OCI-LY7 (cell line): ENCODE measurements around the gene TRAF1. TPM values are rescaled to one million over a fixed set of nuclear protein-coding genes. Genes with fewer than 3 reads are reported as not detected.
A peak's percentile ranks its signal among the peaks of the same experiment; 100 is the strongest.

Source experiments
- BruUV-seq: library from RNA; stranded (reverse); fragments of 400-500 nt; replicated peaks from 2 replicates; lab custom pipeline; 2021; lab: Mats Ljungman, UMichigan
- CTCF ChIA-PET: fragments of 300-600 bp; sonication (Branson Sonifier 250); formaldehyde crosslinking; loops from one replicate; lab custom pipeline; 2022; ENCODE audit warnings: antibody characterized with exemption; ENCODE audit not compliant: unreplicated experiment; lab: Charles Lee
- POLR2A ChIA-PET: fragments of 300-600 bp; sonication (Branson Sonifier 250); formaldehyde crosslinking; loops from one replicate; lab custom pipeline; 2022; ENCODE audit warnings: antibody characterized with exemption; lab: Charles Lee
- DNase-seq: peaks from one replicate; pipeline ENCODE4 v3.0.0-alpha.2; 2015; ENCODE audit warnings: low spot score
- H2AFZ ChIP-seq: fragments of 200-600 bp; sonication (generic), shearing (Covaris generic); 2 replicates; pipeline ENCODE4 v1.6.1; 2014; ENCODE audit warnings: mild to moderate bottlenecking, antibody characterized with exemption, low read length, moderate library complexity
- H3K27ac ChIP-seq: fragments of 200-600 bp; sonication (generic); 2 replicates; pipeline ENCODE4 v1.5.1; 2014; ENCODE audit warnings: mixed run types, low read depth, mild to moderate bottlenecking, moderate library complexity, low read length, inconsistent platforms; ENCODE audit not compliant: poor library complexity, severe bottlenecking
- H3K36me3 ChIP-seq: fragments of 200-600 bp; sonication (generic); 2 replicates; pipeline ENCODE4 v1.6.1; 2014; ENCODE audit warnings: mild to moderate bottlenecking, antibody characterized with exemption, low read length, moderate library complexity, mixed read lengths; ENCODE audit not compliant: insufficient read depth
- H3K4me1 ChIP-seq: fragments of 200-600 bp; sonication (generic); 2 replicates; pipeline ENCODE4 v1.5.1; 2014; ENCODE audit warnings: mild to moderate bottlenecking, low read length; ENCODE audit not compliant: insufficient read depth, poor library complexity, severe bottlenecking
- H3K4me2 ChIP-seq: fragments of 200-600 bp; sonication (generic); 2 replicates; pipeline ENCODE4 v1.6.1; 2014; ENCODE audit warnings: mild to moderate bottlenecking, low read length
- H3K4me3 ChIP-seq: fragments of 200-600 bp; sonication (generic); 2 replicates; pipeline ENCODE4 v1.5.1; 2014; ENCODE audit warnings: mild to moderate bottlenecking, low read depth, low read length; ENCODE audit not compliant: poor library complexity, severe bottlenecking
- H3K79me2 ChIP-seq: fragments of 200-600 bp; sonication (generic); 2 replicates; pipeline ENCODE4 v1.6.1; 2016; ENCODE audit warnings: low read depth, mild to moderate bottlenecking, low read length, moderate library complexity, mixed read lengths; ENCODE audit not compliant: insufficient read depth
- H3K9me2 ChIP-seq: fragments of 200-600 bp; sonication (generic); 2 replicates; pipeline ENCODE4 v1.6.1; 2016; ENCODE audit warnings: mild to moderate bottlenecking, low read length, mixed read lengths; ENCODE audit not compliant: insufficient read depth
- H3K9me3 ChIP-seq: fragments of 200-600 bp; sonication (generic); 2 replicates; pipeline ENCODE4 v1.6.1; 2014; ENCODE audit warnings: mild to moderate bottlenecking, mixed run types, low read length, mixed read lengths
- H4K20me1 ChIP-seq: fragments of 200-600 bp; sonication (generic); 2 replicates; pipeline ENCODE4 v1.6.1; 2014; ENCODE audit warnings: mild to moderate bottlenecking, antibody characterized with exemption, low read length, moderate library complexity, mixed read lengths; ENCODE audit not compliant: insufficient read depth
- EZH2phosphoT487 ChIP-seq: fragments of 200-600 bp; sonication (generic); IDR thresholded peaks from 2 replicates; pipeline ENCODE4 v1.6.1; 2018; ENCODE audit warnings: low read depth, borderline replicate concordance, mild to moderate bottlenecking, mixed run types, antibody characterized with exemption, low read length, moderate library complexity, mixed read lengths
- intact Hi-C: fragments of 100-400 bp; cut with micrococcal nuclease; formaldehyde crosslinking; loops from one replicate; pipeline ENCODE4 v1.10.0; 2022; ENCODE audit not compliant: unreplicated experiment
- total RNA-seq, 2 experiments: library from RNA; depleted of rRNA in 1 of 2; stranded (reverse); fragments of >200 nt in 1 of 2; shearing (Covaris generic) in 1 of 2; gene quantifications; 2 replicates each; pipeline ENCODE4 v1.2.3, GENCODE V29; 2014 to 2022
- TF ChIP-seq, protein P1 (sequence below): fragments of 200-600 bp; sonication (generic); conservative IDR thresholded peaks from 2 replicates; pipeline ENCODE4 v1.5.1; 2014; ENCODE audit warnings: mild to moderate bottlenecking, antibody characterized with exemption, low read length, moderate library complexity, mixed read lengths

TRAF1 gene
- total RNA-seq, 2 experiments from 2014 or later, result 24.2 to 50.5 TPM

GRCh38 chr9:120925535-120926396 lies 830 bp downstream of the TRAF1 start:
- ChIA-PET CTCF (interaction anchor here (2.3 kb wide), 1 partner anchor 21 kb away, joined by 7 read pairs; no protein-coding TSS in a partner anchor), POLR2A (interaction anchor here (0.6 to 21.2 kb wide), 9 partner anchors 9 to 217 kb away, joined by 3 to 372 read pairs (median 6); no protein-coding TSS in a partner anchor)
- TF ChIP-seq, protein P1, sequence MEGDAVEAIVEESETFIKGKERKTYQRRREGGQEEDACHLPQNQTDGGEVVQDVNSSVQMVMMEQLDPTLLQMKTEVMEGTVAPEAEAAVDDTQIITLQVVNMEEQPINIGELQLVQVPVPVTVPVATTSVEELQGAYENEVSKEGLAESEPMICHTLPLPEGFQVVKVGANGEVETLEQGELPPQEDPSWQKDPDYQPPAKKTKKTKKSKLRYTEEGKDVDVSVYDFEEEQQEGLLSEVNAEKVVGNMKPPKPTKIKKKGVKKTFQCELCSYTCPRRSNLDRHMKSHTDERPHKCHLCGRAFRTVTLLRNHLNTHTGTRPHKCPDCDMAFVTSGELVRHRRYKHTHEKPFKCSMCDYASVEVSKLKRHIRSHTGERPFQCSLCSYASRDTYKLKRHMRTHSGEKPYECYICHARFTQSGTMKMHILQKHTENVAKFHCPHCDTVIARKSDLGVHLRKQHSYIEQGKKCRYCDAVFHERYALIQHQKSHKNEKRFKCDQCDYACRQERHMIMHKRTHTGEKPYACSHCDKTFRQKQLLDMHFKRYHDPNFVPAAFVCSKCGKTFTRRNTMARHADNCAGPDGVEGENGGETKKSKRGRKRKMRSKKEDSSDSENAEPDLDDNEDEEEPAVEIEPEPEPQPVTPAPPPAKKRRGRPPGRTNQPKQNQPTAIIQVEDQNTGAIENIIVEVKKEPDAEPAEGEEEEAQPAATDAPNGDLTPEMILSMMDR, result no peak
- no peak for TF ChIP-seq EZH2phosphoT487
- Histone ChIP-seq H2AFZ (peak overlapping the region; percentile 38; the same call in 1 of the 2 replicates), H3K9me2 (no peaks in the 10 kb centered on the region), H4K20me1 (no peaks in the 10 kb centered on the region), H3K9me3 (no peaks in the 10 kb centered on the region), H3K27ac (peak overlapping the region; percentile 96), H3K36me3 (peaks cover 20% of the 10 kb centered on the region), H3K4me1 (peaks cover 97% of the 10 kb centered on the region), H3K79me2 (peaks cover 13% of the 10 kb centered on the region; the same call in 1 of the 2 replicates), H3K4me2 (peak overlapping the region; percentile 95), H3K4me3 (peak overlapping the region; percentile 74)
- intact Hi-C loops, result loop anchor here (10.0 kb wide), 1 partner anchor 1019 kb away; no protein-coding TSS in a partner anchor
- peak; percentile 24 for DNase-seq
- BruUV-seq, result TSS peak; percentile 15

DNA sequence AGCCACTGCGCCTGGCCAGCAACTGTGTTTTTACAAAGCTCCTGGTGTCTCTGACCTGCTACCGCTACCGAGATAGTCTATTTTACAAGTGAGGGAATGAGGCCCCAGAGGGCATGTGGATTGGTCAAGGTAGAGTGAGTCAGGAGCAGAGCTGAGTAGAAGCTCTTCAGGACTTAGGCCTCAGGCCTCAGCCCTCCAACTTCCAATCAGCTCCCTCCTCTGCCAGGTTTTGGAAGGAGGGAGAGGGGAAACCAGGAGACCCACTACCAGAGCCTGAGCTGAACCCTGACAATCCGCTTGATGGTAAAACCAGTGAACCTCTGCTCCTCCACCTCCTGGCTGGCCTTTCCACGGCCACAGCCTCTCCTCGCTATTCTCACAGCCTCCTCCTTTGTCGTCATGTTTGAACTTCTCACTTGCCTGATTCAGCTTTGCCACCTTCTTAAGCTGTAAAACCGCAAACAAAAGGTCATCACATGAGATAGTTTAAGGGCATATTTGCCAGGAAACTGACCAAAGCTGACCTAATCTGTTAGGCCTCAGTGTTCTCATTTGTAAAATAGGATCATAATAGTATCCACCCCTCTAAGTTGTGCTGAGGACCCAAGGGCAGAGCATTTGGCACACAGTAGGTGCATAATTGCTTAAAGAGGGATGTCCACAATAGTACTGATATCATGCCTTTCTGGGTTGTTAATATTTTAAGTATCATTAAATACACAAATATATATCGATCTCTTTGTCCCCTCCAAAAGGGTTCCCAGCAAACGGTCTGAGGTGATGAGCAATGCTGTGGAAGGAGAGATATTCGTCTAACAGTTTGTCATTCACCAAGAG lies 1.7 kb downstream of the TRAF1 start:
- Histone ChIP-seq H3K9me3 (no peaks in the 10 kb centered on the region), H3K4me1 (peaks cover 97% of the 10 kb centered on the region), H3K79me2 (peaks cover 13% of the 10 kb centered on the region; the same call in 1 of the 2 replicates), H3K27ac (peak overlapping the region; percentile 96), H2AFZ (no peak overlapping the region; the same call in 1 of the 2 replicates), H3K36me3 (peaks cover 25% of the 10 kb centered on the region), H4K20me1 (no peaks in the 10 kb centered on the region), H3K4me2 (peak overlapping the region; percentile 95), H3K4me3 (peak overlapping the region; percentile 74), H3K9me2 (no peaks in the 10 kb centered on the region)
- no peak for DNase-seq
- BruUV-seq, result no TSS peak
- TF ChIP-seq, protein P1, result no peak
- TF ChIP-seq EZH2phosphoT487, result no peak
- intact Hi-C loops, result loop anchor here (10.0 kb wide), 1 partner anchor 1020 kb away; no protein-coding TSS in a partner anchor
- CTCF ChIA-PET, result interaction anchor here (2.3 kb wide), 1 partner anchor 21 kb away, joined by 7 read pairs; no protein-coding TSS in a partner anchor
- POLR2A ChIA-PET, result interaction anchor here (0.5 to 21.2 kb wide), 11 partner anchors 9 to 1058 kb away, joined by 3 to 372 read pairs (median 4); no protein-coding TSS in a partner anchor
